Thoracic aorta (tissue), 2 donors: ENCODE data around the gene COL1A2. TPM values are rescaled to one million over a fixed set of nuclear protein-coding genes. Genes with fewer than 3 reads are reported as not detected.

ENCODE experiments used
- ATAC-seq: fragments of 150-250 bp; one replicate; pipeline ENCODE4 v1.8.0; 2017; ENCODE audit warnings: low read depth; ENCODE audit not compliant: insufficient number of reproducible peaks, low FRiP score
- DNase-seq: peaks from one replicate; pipeline ENCODE4 v3.0.0-alpha.2; 2020; ENCODE audit warnings: low spot score
- H3K27ac ChIP-seq, 2 donors: fragments of 200-600 bp; sonication (generic); 1 replicate in 1 of 2; 2 replicates in 1 of 2; pipeline ENCODE4 v1.5.1; 2016; ENCODE audit warnings: mild to moderate bottlenecking in 2 of 2, moderate library complexity in 2 of 2
- H3K27me3 ChIP-seq: fragments of 200-600 bp; sonication (generic); replicated peaks from 2 replicates; pipeline ENCODE4 v1.6.0; 2016; ENCODE audit warnings: mild to moderate bottlenecking; ENCODE audit not compliant: insufficient read depth
- H3K36me3 ChIP-seq: fragments of 200-600 bp; sonication (generic); one replicate; pipeline ENCODE4 v1.5.1; 2016
- H3K4me1 ChIP-seq, 2 donors: fragments of 200-600 bp; sonication (generic); 1 replicate in 1 of 2; 2 replicates in 1 of 2; pipeline versions ENCODE4 v1.5.1 to v1.6.0; 2016; ENCODE audit warnings: low read depth in 2 of 2, mild to moderate bottlenecking in 1 of 2; ENCODE audit not compliant: control insufficient read depth in 1 of 2
- H3K4me3 ChIP-seq: fragments of 200-600 bp; sonication (generic); 2 replicates; pipeline ENCODE4 v1.5.1; 2016; ENCODE audit warnings: mild to moderate bottlenecking
- H3K9me3 ChIP-seq: fragments of 200-600 bp; sonication (generic); 2 replicates; pipeline ENCODE4 v1.5.1; 2016
- total RNA-seq, 2 donors: library from RNA; depleted of rRNA; stranded (reverse); fragments of >200 nt; gene quantifications; one replicate each; pipeline versions ENCODE4 v1.1.0 to v1.2.3, GENCODE V29; 2016
- TF ChIP-seq, protein P1 (sequence below): fragments of 200-600 bp; sonication (generic); IDR thresholded peaks from one replicate; pipeline ENCODE4 v1.5.1; 2019; ENCODE audit warnings: antibody characterized with exemption

The COL1A2 gene
- total RNA-seq, 2 donors from 2014 or later: 1,117 to 1,356 TPM

DNA sequence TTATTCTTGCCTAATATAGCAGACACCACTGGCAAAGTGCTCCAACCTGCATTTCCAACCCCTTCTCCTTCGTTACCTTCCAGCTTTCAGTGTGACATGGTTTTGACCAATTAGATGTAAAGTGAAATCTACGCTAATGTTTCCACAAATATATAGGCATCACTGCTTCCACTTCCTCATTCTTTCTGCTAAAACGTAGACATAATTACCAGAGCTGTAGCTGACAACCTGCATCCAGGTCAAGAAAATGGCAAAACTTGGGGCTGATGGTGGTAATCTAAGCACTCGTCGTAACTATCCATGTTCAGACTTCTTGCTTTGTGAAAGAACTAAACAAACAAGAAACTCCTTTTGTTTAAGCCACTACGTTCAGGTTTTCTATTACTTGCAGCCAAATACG, 41.8 kb upstream of the COL1A2 start:
- DNase-seq (no peak), ATAC-seq (no peak)
- TF ChIP-seq, protein P1, sequence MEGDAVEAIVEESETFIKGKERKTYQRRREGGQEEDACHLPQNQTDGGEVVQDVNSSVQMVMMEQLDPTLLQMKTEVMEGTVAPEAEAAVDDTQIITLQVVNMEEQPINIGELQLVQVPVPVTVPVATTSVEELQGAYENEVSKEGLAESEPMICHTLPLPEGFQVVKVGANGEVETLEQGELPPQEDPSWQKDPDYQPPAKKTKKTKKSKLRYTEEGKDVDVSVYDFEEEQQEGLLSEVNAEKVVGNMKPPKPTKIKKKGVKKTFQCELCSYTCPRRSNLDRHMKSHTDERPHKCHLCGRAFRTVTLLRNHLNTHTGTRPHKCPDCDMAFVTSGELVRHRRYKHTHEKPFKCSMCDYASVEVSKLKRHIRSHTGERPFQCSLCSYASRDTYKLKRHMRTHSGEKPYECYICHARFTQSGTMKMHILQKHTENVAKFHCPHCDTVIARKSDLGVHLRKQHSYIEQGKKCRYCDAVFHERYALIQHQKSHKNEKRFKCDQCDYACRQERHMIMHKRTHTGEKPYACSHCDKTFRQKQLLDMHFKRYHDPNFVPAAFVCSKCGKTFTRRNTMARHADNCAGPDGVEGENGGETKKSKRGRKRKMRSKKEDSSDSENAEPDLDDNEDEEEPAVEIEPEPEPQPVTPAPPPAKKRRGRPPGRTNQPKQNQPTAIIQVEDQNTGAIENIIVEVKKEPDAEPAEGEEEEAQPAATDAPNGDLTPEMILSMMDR: no peak

DNA sequence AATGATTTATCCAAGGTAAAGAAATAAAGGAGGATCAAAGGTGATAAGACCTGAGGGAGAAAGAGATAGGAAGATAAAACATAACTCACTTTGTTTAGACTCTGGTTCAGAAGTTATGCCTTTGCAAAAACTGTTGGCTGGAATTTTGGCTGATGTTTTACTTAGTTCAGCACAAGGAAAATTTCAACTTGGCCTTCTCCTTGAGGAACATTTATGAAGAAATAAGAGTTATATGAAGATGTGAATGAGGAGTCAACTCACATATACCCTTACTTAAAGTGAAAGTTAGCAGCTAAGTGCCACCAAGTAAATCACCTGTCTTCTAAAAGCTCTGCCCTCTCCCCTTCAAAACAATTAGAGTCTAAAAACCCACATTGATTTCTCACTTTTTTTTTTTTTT, 39.7 kb upstream of the COL1A2 start:
- H3K27ac ChIP-seq: peak overlapping the region; percentile 24 to 44
- no peak for DNase-seq
- peaks cover 10 to 18% of the 10 kb centered on the region in 2 donors for H3K4me1 ChIP-seq
- H3K9me3 ChIP-seq: no peaks in the 10 kb centered on the region
- no peaks in the 10 kb centered on the region for H3K36me3 ChIP-seq
- ATAC-seq: no peak
- TF ChIP-seq, protein P1: no peak
- H3K4me3 ChIP-seq: no peak overlapping the region
- no peaks in the 10 kb centered on the region for H3K27me3 ChIP-seq

More for the DNA sequence above, 41.8 kb upstream of the COL1A2 start:
- Histone ChIP-seq H3K36me3 (no peaks in the 10 kb centered on the region), H3K27me3 (no peaks in the 10 kb centered on the region), H3K27ac (no peak overlapping the region), H3K4me1 (peaks cover 17 to 29% of the 10 kb centered on the region in 2 donors), H3K4me3 (no peak overlapping the region), H3K9me3 (no peaks in the 10 kb centered on the region)

DNA sequence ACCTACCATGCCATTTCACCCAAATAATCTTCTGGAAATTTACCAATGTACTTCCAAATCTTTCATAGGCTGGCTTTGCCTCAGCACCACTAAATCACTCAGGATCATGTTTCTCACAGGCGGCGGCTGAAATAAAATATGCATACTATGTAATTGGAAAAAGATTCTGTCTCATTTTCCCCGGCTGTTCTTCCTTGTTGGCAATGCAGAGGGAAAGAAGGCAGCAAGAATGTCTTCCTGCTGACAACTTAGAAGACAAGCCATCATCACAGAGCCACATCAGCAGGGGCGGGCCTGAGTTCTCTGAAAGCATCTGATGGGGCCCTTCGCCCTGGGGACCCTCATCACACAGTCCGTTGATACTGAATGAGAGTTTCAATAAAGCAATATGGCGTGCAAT, 39.2 kb upstream of the COL1A2 start:
- ATAC-seq: no peak
- TF ChIP-seq, protein P1: no peak

DNA sequence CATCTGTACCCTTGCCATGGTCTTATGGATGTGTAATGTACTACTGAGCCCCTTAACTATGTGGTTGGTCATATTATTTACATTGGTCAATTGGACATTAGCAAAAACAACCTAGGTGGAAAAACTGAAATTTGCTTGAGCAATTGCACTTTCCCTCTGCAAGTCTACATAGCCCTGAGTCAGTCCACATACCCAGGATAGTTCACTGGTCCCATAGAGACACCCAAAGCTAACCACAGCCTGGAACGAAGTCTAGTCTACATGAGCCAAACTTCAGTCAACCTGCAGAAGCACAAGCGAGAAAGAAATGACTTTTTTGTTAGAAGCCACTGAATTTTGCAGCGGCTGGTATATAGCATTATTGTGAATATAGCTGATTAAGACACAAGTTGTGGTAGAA, 37.6 kb upstream of the COL1A2 start:
- no peak for ATAC-seq
- DNase-seq: no peak
- no peaks in the 10 kb centered on the region for H3K36me3 ChIP-seq
- TF ChIP-seq, protein P1: no peak
- no peak overlapping the region for H3K27ac ChIP-seq
- H3K4me1 ChIP-seq: peaks cover 10 to 18% of the 10 kb centered on the region in 2 donors
- no peak overlapping the region for H3K4me3 ChIP-seq
- H3K9me3 ChIP-seq: no peaks in the 10 kb centered on the region
- H3K27me3 ChIP-seq: no peaks in the 10 kb centered on the region

More for the DNA sequence above, 39.2 kb upstream of the COL1A2 start:
- DNase-seq: no peak
- Histone ChIP-seq H3K27ac (peak overlapping the region; percentile 24 to 44), H3K4me3 (peak overlapping the region; percentile 12), H3K36me3 (no peaks in the 10 kb centered on the region), H3K27me3 (no peaks in the 10 kb centered on the region), H3K4me1 (peaks cover 10 to 18% of the 10 kb centered on the region in 2 donors), H3K9me3 (no peaks in the 10 kb centered on the region)

DNA sequence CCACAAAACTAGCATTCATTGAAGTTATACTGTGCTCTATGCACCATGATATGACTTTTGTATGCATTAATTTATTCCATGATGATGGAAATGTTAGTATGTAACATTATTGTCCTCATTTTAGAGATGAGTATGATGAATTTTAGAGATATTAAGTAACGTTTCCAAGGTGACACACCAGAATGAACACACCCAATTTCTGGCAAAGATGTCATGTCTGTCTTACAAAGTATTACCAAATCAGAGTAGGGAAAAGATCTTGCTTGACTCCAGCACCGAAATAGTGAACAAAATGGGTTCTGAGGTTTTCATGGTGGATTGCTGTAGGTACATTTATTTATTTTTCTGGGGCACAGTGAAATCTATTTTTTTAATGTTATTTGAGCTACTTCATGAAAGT, 33.8 kb upstream of the COL1A2 start:
- peaks cover 0 to 14% of the 10 kb centered on the region in 2 donors for H3K4me1 ChIP-seq
- no peak overlapping the region for H3K4me3 ChIP-seq
- H3K27me3 ChIP-seq: no peaks in the 10 kb centered on the region
- H3K36me3 ChIP-seq: no peaks in the 10 kb centered on the region
- TF ChIP-seq, protein P1: no peak
- ATAC-seq (no peak), DNase-seq (no peak)
- H3K9me3 ChIP-seq: no peaks in the 10 kb centered on the region
- H3K27ac ChIP-seq: no peak overlapping the region
